SK-MEL-5 (cell line): ENCODE results near the gene SUMF2. TPM values are rescaled to one million over a fixed set of nuclear protein-coding genes. Genes with fewer than 3 reads are reported as not detected.
"Not testable (repeated sequence)": the region's sequence is repeated elsewhere in the genome, so short reads cannot be mapped to it uniquely, and the experiment has no call there.

Experiments
- DNase-seq: peaks from one replicate; pipeline ENCODE4 v3.0.0-alpha.2; 2016; ENCODE audit warnings: low read depth, low spot score
- in situ Hi-C: cut with HindIII; loops from 2 replicates; pipeline ENCODE4 v1.10.0; 2016; ENCODE audit warnings: low sequenced_read_pairs, high pct_unique_total_duplicates, low pct_unique_long_range_greater_than_20kb
- total RNA-seq: library from RNA; depleted of rRNA; stranded (reverse); fragments of >200 nt; shearing (Covaris generic); gene quantifications from 2 replicates; pipeline ENCODE4 v1.2.3, GENCODE V29; 2014

The SUMF2 gene
- total RNA-seq, 1 experiment from 2014 or later, result 559 TPM

DNA sequence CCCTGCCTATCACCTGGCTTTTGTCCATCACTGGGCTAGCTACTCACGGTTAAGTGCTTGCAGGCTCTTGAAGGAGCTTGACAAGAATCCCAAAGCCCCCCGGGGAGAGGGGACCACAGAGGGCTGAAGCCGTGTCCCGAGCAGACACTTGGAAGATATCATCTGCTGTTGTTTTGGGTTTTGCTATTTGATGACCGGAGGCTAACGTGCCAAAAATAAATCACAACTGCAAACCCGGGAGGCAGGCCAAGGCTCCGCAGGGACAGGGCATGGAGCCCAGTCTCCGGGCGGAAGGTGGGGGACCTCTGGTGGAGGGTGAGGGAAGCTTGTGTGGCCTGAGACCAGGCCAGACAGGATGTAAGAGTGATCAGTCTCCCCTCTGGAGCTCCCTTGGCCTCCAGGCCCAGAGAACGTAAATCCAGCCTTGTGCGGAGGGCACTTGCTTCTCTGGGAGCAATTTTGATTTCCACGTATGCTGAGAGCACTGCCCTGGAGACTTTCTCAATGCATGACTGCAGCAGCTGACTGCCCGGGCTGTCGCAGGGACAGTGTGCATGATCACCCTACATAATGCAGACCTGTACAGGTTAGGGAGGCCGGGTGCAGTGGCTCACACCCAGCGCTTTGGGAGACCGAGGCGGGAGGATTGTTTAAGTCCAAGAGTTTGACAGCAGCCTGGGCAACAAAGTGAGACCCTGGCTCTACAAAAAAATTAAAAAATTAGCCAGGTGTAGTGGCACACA lies 28.9 kb downstream of the SUMF2 start, which contains the start of gene PHKG1:
Gene PHKG1 (minus strand): TSS at position 164 of the 743 bp plus-strand sequence. CDS start 4,011 bp downstream, outside the sequence.
- peak; percentile 79 for DNase-seq
- in situ Hi-C loops, result no loop called here

DNA sequence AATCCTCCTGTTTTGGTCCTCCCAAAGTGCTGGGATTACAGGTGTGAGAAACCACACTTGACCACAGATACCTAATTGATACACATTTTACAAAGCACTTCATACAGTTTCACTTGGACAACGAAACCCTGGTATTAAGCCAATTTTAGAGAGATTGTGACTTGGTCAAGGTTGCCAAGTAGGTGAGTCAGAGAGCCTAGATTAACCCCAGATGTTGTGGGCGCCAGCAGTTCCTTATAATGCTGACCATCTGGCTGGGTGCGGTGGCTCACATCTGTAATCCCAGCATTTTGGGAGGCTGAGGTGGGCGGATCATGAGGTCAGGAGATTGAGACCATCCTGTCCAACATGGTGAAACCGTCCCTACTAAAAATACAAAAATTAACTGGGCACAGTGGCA lies 33.6 kb downstream of the SUMF2 start:
- in situ Hi-C loops, result no loop called here
- DNase-seq, result no peak

DNA sequence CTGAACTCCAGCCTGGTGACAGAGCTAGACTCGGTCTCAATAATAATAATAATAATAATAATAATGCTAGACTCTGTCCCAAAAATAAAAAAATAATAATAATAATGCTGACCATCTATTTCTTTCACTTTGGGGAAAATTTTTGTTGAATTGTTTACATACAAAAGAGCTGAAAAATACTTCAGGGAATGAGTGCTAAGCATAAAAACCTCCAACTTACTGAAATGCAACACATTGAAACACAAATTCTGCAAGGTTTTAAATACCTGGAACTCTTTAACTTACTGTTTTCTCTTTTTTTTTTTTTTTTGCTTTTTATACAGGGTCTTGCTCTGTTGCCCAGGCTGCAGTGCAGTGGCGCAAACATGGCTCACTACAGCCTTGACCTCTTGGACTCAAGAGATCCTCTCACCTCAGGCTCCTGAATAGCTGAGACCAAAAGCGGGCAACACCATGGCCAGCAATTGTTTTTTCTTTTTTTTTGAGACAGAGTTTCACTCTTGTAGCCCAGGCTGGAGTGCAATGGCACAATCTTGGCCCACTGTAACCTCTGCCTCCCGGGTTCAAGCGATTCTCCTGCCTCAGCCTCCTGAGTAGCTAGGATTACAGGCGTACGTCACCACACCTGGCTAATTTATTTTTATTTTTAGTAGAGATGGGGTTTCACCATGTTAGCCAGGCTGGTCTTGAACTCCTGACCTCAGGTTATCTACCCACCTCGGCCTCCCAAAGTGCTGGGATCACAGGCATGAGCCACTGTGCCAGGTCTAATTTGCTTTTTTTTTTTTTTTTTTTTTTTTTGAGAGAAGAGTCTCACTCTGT lies 34.3 kb downstream of the SUMF2 start:
- DNase-seq, in situ Hi-C loops: not testable (repeated sequence)

DNA sequence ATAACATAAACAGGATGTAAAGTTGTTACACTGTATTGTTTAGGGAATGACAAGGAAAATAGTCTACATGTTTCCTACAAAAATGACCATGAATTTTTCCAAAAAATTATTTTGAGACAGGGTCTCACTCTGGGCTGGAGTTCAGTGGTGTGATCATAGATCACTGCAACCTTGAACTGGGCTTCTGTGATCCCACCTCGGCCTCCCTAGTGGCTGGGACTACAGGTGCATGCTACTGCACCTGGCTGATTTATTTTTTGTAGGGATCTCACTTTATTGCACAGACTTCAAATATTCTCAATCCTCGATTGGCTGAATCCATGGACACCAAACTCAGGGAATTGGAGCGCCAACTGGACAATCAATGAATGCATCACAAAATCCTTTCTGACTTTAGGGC lies 35.6 kb downstream of the SUMF2 start:
- in situ Hi-C loops, result no loop called here

DNA sequence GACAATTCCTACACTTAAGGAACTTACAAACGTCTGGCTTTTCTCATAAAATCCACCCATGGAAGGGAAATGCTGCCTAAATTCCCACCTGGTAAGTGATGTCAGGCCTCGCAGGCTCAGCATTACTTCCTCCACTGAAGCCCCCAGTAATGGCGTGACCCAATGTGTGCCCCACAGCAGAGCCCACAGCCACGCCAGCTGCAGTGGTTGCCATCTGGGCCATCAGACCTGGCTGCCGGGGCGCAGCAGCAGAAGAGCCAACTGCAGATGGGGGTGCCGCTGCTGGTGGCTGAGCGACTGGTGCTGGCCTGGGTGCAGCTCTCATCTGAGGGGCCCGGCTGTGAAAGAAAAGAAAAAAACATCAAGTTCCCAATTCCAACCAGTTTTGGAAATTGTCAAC lies 40.1 kb downstream of the SUMF2 start:
- DNase-seq, in situ Hi-C loops: not testable (repeated sequence)

More for the DNA sequence above, 35.6 kb downstream of the SUMF2 start:
- DNase-seq, result no peak

DNA sequence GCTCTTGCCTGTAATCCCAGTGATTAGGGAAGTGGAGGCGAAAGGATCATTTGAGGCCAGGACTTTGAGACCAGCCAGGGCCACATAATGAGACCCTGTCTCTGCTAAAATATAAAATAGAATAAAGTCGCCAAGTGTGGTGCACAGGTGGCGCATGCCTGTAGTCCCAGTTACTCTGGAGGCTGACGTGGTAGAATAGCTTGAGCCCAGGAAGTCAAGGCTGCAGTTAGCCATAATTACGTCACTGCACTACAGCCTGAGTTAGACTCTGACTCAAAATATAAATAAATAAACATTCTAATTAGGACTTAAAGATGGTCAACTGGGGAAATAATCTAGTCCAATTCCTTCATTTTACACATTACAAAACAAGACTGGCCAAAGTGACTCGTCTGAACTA lies 41.4 kb downstream of the SUMF2 start:
- in situ Hi-C loops, result no loop called here
- peak; percentile 70 for DNase-seq

DNA sequence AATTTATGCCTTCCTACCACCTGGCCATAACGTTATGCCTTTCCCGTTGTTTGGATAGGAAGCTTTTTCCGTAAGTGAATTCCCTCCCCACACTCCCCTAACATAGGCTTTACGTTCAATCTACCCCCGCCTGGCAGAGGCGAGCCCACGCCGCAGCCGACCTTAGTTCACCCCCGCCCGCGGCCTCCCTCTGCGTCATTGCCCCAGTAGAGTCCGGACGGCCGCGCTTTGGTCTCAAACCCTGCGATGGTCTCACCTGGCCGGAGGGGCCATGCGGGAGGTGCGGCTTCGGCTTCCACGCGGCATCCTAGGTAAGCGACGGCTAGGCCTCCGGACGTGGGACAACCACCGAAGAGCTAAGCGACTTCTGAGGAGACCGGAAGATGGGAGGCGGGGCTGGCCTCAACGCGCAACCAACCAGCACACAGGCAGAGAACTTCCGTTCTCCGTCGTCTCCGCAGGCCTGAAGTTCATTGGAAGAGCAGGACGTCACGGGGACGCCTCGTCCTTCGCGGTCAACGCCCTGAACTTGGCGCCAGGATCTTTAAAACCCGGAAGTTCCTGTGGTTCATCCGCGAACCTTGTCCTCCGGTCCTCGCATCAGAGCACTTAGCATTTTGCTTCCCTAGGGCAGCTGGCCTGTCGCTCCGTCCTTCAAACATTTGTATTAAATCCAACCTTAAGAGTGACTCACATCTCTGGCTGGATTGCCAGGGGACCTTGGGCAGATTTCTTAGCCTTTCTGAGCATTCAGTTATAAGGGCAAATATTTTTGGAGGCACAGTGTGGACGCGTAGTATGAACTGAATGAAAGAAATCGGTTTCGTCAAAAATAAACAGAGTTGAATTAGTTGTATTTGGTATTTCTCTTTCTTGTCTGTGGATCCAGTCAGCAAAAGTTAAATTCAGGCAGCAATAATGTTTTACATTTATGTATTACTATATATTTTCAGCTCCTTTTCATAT lies 42.3 kb downstream of the SUMF2 start, which contains the start of gene CHCHD2:
Gene CHCHD2 (minus strand): TSS at position 369 of the 966 bp plus-strand sequence. CDS start 63 bp downstream, at position 306.
- in situ Hi-C loops, result no loop called here
- peak; percentile 100 for DNase-seq

DNA sequence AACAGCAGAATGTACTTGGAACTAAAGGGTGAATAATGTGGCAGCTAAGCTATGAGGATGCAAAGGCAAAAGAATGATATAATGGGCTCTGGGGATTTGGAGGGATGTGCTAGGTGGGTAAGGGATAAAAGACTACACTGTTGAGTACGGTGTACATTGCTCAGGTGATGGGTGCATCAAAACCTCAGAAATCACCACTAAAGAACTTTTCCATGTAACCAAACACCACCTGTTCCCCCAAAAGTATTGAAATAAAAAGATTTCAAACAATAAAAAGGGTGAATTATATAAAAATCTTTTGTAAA lies 43.8 kb downstream of the SUMF2 start:
- in situ Hi-C loops, result no loop called here

DNA sequence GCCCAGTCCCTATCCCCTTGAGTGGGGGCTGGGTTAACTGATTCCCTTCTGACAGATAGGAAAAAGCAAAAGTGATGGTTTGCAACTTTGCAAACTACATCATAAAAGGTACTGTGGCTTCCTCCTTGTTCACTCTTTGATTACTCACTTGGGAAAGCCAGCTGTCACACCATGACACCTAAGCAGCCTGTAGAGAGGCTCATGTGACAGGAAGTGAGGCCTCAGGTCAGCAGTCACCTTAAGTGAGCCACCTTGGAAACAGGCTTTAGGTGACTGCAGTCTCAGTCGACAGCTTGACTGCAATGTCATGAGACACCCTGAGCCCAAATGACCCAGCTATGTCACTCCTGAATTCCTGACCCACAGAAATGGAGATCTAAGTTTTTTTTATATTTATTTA lies 46.5 kb downstream of the SUMF2 start:
- in situ Hi-C loops, result no loop called here

More for the DNA sequence above, 43.8 kb downstream of the SUMF2 start:
- DNase-seq, result no peak

DNA sequence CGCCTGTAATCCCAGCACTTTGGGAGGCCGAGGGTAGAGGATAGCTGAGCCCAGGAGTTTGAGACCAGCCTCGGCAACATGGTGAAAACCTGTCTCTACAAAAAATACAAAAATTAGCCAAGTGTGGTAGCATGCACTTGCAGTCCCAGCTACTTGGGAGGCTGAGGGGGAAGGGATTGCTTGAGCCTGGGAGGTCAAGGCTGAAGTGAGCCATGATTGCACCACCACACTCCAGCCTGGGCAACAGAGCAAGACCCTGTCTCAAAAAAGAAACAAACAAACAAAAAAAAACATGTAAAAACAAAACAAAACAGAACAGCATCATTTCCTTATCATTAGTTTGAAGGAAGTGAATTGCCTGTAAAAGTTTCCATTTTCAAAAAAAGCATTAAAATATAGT lies 48.2 kb downstream of the SUMF2 start:
- DNase-seq, in situ Hi-C loops: not testable (repeated sequence)

More for the DNA sequence above, 46.5 kb downstream of the SUMF2 start:
- no peak for DNase-seq

DNA sequence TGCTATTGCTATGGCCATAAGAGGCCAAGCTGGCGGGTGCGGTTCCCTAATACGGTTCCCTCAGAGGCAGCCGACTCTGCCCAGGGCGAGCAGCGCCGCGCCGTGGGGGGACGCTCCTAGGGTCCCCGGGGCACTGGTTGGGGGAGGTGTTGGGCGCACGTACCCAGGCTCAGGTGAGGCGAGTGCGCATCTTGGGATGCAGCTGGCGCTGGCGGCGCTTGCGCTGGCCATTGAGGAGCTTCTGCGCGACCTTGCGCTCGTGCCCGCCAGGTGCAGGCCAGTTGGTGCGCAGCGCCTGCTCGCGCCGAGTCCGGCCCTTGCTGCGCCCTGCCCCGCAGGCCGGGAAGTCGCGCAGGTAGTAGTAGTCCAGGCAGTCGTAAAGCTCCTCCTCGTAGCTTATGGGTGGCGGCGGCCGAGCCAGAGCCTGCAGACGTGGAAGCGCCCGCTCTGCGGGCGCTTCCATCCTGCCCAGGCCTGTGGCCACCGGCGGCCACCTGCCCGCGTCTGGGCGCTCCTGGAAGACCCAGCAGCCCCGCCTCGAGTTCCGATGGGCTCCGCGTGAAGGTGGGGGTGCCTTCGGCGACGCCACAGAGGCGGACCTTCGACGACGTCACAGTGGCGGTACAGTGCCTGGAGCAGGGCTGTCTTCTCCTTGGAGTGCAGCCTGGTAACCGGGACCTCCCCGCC lies 51.9 kb downstream of the SUMF2 start, which contains the start of gene NUPR2:
Gene NUPR2 (minus strand): TSS at position 566 of the 687 bp plus-strand sequence. CDS start 103 bp downstream, at position 463.
- no peak for DNase-seq
- in situ Hi-C loops, result no loop called here

DNA sequence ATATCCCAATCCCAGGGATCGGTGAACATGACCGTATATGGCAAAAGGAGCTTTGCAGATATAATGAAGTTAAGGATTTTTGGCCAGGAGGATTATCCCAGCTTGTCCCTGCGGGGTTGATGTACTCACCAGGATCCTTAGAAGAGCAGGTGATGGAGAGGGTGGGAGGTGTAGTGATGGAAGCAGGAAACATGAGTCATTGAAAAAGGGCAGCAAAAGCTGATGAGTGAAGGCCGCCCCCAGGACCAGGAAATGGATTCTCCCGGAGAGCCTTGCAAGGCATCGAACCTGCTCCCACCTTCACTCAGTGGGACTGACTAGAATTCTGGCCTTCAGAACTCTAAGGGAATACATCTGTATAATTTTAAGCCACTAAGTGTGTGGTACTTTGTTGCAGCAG lies 57.4 kb downstream of the SUMF2 start:
- in situ Hi-C loops, result no loop called here
- no peak for DNase-seq

DNA sequence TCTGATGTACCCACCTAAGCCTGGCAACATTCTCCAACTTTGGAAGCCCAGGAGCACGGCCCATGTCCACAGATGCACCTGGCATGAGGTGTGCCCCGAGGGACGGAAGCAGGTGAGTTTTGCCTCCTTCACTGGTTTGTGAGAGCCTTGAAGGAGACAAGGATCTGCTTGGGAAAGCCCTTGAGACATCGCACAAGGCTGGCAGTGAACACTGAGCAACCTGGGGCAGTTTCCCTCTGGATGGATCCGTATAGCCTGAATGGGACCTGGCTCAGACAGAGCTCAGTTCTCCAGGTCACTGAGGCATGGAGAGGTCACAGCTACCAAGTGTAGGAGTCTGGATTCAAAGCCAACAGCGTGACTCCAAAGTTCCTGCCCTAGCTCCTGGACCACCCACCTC lies 60.9 kb downstream of the SUMF2 start:
- in situ Hi-C loops, result no loop called here
- DNase-seq, result no peak

DNA sequence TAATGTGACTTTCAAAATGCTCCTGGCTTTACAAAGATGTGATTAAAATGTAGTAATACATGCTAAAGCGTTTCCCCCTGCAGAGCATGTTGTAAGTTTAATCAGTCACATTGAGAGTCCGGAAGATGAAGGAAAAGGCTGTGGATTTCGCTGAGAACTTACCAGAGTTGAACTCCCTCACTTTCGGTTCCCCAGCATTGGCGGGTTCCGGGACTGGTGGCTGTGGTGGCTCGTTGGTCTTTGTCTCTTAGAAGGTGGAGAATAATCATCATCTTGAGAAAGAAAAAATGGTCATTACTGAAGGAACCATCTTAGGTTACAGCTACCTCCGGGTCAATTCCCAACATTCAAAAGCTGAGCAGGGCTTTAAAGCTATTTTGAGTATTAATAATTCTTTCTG lies 61.7 kb downstream of the SUMF2 start:
- in situ Hi-C loops, result no loop called here
- DNase-seq, result no peak

DNA sequence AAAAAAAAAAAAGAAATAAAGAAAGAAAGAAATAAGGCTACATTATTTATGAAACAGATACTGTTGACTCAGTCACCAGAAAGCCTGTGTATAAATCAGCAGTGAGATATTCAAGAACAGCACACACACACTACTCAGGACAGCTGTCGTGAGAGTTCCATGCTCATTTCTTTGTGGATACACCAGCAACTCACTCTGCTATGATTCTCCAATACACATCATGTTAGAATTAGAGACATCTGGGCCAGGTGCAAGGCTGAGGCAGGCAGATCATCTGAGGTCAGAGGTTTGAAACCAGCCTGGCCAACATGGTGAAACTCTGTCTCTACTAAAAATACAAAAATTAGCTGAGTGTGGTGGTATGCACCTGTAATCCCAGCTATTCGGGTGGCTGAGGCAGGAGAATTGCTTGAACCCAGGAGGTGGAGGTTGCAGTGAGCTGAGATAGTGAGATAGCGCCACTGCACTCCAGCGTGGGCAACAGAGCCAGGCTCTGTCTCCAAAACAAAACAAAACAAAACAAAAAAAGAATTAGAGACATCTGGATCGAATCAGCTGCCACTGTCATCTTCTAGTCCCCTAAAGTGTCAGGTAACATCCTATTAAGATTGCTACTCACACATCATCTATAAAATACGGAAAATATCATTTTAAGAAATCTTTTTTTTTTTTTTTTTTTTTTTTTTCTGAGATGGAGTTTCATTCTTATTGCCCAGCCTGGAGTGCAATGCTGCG lies 63.3 kb downstream of the SUMF2 start:
- in situ Hi-C loops, result no loop called here
- no peak for DNase-seq
